SKM-1 (cell line): Measurements from ENCODE around the gene KCTD1.

ENCODE experiments used
- DNase-seq: peaks from one replicate; lab custom pipeline; 2025; ENCODE audit not compliant: unreplicated experiment; lab: John Stamatoyannopoulos, UW

Gene KCTD1

GRCh38 chr18:26434887-26435286 lies 113.5 kb downstream of the KCTD1 start:
- DNase-seq = no peak

- no peak for DNase-seq
Observed at GRCh38 chr18:26432651-26433424, 115.5 kb downstream of the KCTD1 start.

GRCh38 chr18:26429535-26430226 lies 118.7 kb downstream of the KCTD1 start:
- DNase-seq = no peak

GRCh38 chr18:26425148-26425531 lies 123.2 kb downstream of the KCTD1 start:
- DNase-seq = no peak

GRCh38 chr18:26424428-26425147 lies 123.8 kb downstream of the KCTD1 start:
- DNase-seq = no peak

- no peak for DNase-seq
Observed at GRCh38 chr18:26422472-26423162, 125.7 kb downstream of the KCTD1 start.

- DNase-seq = no peak
Observed at GRCh38 chr18:26421931-26422330, 126.4 kb downstream of the KCTD1 start.

GRCh38 chr18:26421503-26421902 lies 126.8 kb downstream of the KCTD1 start:
- DNase-seq = no peak

GRCh38 chr18:26419746-26420145 lies 128.6 kb downstream of the KCTD1 start:
- DNase-seq = no peak

GRCh38 chr18:26418225-26418624 lies 130.1 kb downstream of the KCTD1 start:
- DNase-seq = no peak

GRCh38 chr18:26417190-26417589 lies 131.2 kb downstream of the KCTD1 start:
- DNase-seq = no peak

GRCh38 chr18:26416652-26417150 lies 131.7 kb downstream of the KCTD1 start:
- no peak for DNase-seq

- DNase-seq = no peak
Observed at GRCh38 chr18:26415631-26416030, 132.7 kb downstream of the KCTD1 start.

GRCh38 chr18:26414901-26415440 lies 133.4 kb downstream of the KCTD1 start:
- DNase-seq = no peak

- no peak for DNase-seq
Observed at GRCh38 chr18:26409091-26409490, 139.3 kb downstream of the KCTD1 start.

GRCh38 chr18:26407736-26408601 lies 140.4 kb downstream of the KCTD1 start:
- no peak for DNase-seq

- DNase-seq = no peak
Observed at GRCh38 chr18:26406854-26407517, 141.4 kb downstream of the KCTD1 start.

GRCh38 chr18:26406324-26406723 lies 142.0 kb downstream of the KCTD1 start:
- no peak for DNase-seq

- no peak for DNase-seq
Observed at GRCh38 chr18:26405190-26405801, 143.1 kb downstream of the KCTD1 start.
